MM.1S (cell line): ENCODE results near the gene IL17RD.

Experiments
- DNase-seq: peaks from one replicate; pipeline ENCODE4 v3.0.0-alpha.2; 2015
- H2AFZ ChIP-seq: fragments of 300-600 bp; sonication (generic); 2 replicates; pipeline ENCODE4 v1.6.0; 2016; ENCODE audit warnings: antibody characterized with exemption, low read length
- H3F3A ChIP-seq: fragments of 300-600 bp; sonication (generic); 2 replicates; pipeline ENCODE4 v1.6.1; 2016; ENCODE audit warnings: mild to moderate bottlenecking, antibody characterized with exemption, low read length, moderate library complexity, mixed read lengths; ENCODE audit not compliant: insufficient read depth
- H3K27ac ChIP-seq: fragments of 300-600 bp; sonication (generic); 2 replicates; pipeline ENCODE4 v1.5.1; 2016; ENCODE audit warnings: mild to moderate bottlenecking, low read length
- H3K27me3 ChIP-seq: fragments of 300-600 bp; sonication (generic); replicated peaks from 2 replicates; pipeline ENCODE4 v1.6.0; 2016; ENCODE audit warnings: low read length; ENCODE audit not compliant: insufficient read depth
- H3K36me3 ChIP-seq: fragments of 300-600 bp; sonication (generic); replicated peaks from 2 replicates; pipeline ENCODE4 v1.6.1; 2016; ENCODE audit warnings: mild to moderate bottlenecking, low read length, mixed read lengths; ENCODE audit not compliant: insufficient read depth
- H3K4me1 ChIP-seq: fragments of 300-600 bp; sonication (generic); 2 replicates; pipeline ENCODE4 v1.6.1; 2016; ENCODE audit warnings: low read length, mixed read lengths
- H3K4me2 ChIP-seq: fragments of 300-600 bp; sonication (generic); 2 replicates; pipeline ENCODE4 v1.6.0; 2016; ENCODE audit warnings: low read depth, low read length
- H3K4me3 ChIP-seq: fragments of 300-600 bp; sonication (generic); 2 replicates; pipeline ENCODE4 v1.5.1; 2016; ENCODE audit warnings: low read length, mixed read lengths
- H3K79me2 ChIP-seq: fragments of 300-600 bp; sonication (generic); 2 replicates; pipeline ENCODE4 v1.6.1; 2016; ENCODE audit warnings: mixed run types, low read length, mixed read lengths
- H3K9ac ChIP-seq: fragments of 300-600 bp; sonication (generic); 2 replicates; pipeline ENCODE4 v1.6.1; 2016; ENCODE audit warnings: low read length, mixed read lengths
- H3K9me2 ChIP-seq: fragments of 300-600 bp; sonication (generic); replicated peaks from 2 replicates; pipeline ENCODE4 v1.6.1; 2016; ENCODE audit warnings: mild to moderate bottlenecking, low read length, mixed read lengths; ENCODE audit not compliant: insufficient read depth
- H3K9me3 ChIP-seq: fragments of 300-600 bp; sonication (generic); replicated peaks from 2 replicates; pipeline ENCODE4 v1.6.1; 2016; ENCODE audit warnings: mild to moderate bottlenecking, low read length, mixed read lengths; ENCODE audit not compliant: insufficient read depth
- H4K20me1 ChIP-seq: fragments of 300-600 bp; sonication (generic); 2 replicates; pipeline ENCODE4 v1.6.1; 2016; ENCODE audit warnings: mild to moderate bottlenecking, low read length, moderate library complexity, mixed read lengths; ENCODE audit not compliant: insufficient read depth
- EZH2 ChIP-seq: fragments of 300-600 bp; sonication (generic); optimal IDR thresholded peaks from 2 replicates; pipeline ENCODE3; 2017; ENCODE audit warnings: low read depth, mild to moderate bottlenecking, antibody characterized with exemption, low read length, mixed read lengths
- EZH2phosphoT487 ChIP-seq: fragments of 300-600 bp; sonication (generic); IDR thresholded peaks from 2 replicates; pipeline ENCODE4 v1.6.1; 2018; ENCODE audit warnings: antibody characterized with exemption, low read length
- TF ChIP-seq, protein P1 (sequence below): fragments of 300-600 bp; sonication (generic); IDR thresholded peaks from 2 replicates; pipeline ENCODE4 v1.5.1; 2016; ENCODE audit warnings: antibody characterized with exemption, low read length, mixed read lengths

IL17RD gene

DNA sequence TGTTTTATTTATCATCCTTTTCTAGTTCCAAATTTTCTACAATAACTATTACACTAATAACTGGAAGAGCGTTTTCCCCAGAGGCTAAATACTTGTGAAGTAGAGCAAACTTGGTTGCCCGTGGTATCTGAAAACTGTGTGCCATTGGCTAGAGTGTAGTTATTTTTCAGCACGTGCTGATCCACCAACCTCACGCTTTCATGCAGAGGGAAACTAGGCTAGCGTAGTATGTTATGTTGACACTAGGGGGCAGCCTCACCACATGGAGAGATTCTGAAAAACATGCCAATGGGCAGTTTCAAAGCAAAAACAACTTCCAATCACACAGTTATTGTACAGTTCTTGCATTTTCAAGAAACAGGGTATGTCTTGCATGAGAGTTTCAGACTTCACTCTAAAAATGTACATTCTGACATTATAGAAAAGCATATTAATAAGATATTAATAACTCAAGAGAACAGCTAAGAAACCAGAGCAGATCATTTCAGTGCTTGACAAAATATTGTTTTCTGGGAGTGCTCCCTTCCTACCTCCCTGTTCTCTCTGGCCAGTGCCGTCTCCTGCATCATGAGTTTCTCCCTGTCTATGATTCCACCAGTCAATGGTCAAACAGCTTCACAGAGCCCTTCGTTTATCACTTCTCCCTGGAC lies 65.0 kb downstream of the IL17RD start:
- no peak overlapping the region for H3K4me3 ChIP-seq
- H2AFZ ChIP-seq: no peak overlapping the region; the same call in 1 of the 2 replicates
- no peak overlapping the region for H3K27ac ChIP-seq
- no peaks in the 10 kb centered on the region for H3K9me3 ChIP-seq
- TF ChIP-seq EZH2 (no peak), EZH2phosphoT487 (no peak)
- TF ChIP-seq, protein P1, sequence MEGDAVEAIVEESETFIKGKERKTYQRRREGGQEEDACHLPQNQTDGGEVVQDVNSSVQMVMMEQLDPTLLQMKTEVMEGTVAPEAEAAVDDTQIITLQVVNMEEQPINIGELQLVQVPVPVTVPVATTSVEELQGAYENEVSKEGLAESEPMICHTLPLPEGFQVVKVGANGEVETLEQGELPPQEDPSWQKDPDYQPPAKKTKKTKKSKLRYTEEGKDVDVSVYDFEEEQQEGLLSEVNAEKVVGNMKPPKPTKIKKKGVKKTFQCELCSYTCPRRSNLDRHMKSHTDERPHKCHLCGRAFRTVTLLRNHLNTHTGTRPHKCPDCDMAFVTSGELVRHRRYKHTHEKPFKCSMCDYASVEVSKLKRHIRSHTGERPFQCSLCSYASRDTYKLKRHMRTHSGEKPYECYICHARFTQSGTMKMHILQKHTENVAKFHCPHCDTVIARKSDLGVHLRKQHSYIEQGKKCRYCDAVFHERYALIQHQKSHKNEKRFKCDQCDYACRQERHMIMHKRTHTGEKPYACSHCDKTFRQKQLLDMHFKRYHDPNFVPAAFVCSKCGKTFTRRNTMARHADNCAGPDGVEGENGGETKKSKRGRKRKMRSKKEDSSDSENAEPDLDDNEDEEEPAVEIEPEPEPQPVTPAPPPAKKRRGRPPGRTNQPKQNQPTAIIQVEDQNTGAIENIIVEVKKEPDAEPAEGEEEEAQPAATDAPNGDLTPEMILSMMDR: peak; percentile 95
- H3K36me3 ChIP-seq: no peaks in the 10 kb centered on the region
- no peaks in the 10 kb centered on the region for H4K20me1 ChIP-seq
- H3F3A ChIP-seq: no peaks in the 10 kb centered on the region
- no peaks in the 10 kb centered on the region for H3K27me3 ChIP-seq
- 0 out of 2 replicates have a peak, but pooled peaks cover 7% of the 10 kb centered on the region for H3K4me1 ChIP-seq
- peak; percentile 81 for DNase-seq
- 0 out of 2 replicates have a peak overlapping the region, but pooled peaks have one; percentile 3 for H3K4me2 ChIP-seq
- H3K79me2 ChIP-seq: no peaks in the 10 kb centered on the region
- no peaks in the 10 kb centered on the region for H3K9me2 ChIP-seq
- no peak overlapping the region for H3K9ac ChIP-seq

GRCh38 chr3:57098418-57099310 lies 66.5 kb downstream of the IL17RD start:
- TF ChIP-seq, protein P1: no peak
- TF ChIP-seq EZH2 (no peak), EZH2phosphoT487 (no peak)
- Histone ChIP-seq H3K79me2 (no peaks in the 10 kb centered on the region), H3K9ac (no peak overlapping the region), H3F3A (no peaks in the 10 kb centered on the region), H2AFZ (no peak overlapping the region), H3K4me3 (no peak overlapping the region), H3K4me2 (no peak overlapping the region), H3K27me3 (no peaks in the 10 kb centered on the region), H3K4me1 (0 out of 2 replicates have a peak, but pooled peaks cover 6% of the 10 kb centered on the region), H3K9me2 (no peaks in the 10 kb centered on the region), H3K9me3 (no peaks in the 10 kb centered on the region), H4K20me1 (no peaks in the 10 kb centered on the region), H3K36me3 (no peaks in the 10 kb centered on the region), H3K27ac (no peak overlapping the region)
- DNase-seq: no peak

- no peaks in the 10 kb centered on the region for H3K9me3 ChIP-seq
- H4K20me1 ChIP-seq: no peaks in the 10 kb centered on the region
- no peak overlapping the region for H3K27ac ChIP-seq
- H3F3A ChIP-seq: no peaks in the 10 kb centered on the region
- H3K27me3 ChIP-seq: no peaks in the 10 kb centered on the region
- no peak overlapping the region for H3K4me3 ChIP-seq
- no peak overlapping the region for H3K4me2 ChIP-seq
- H3K79me2 ChIP-seq: no peaks in the 10 kb centered on the region
- no peaks in the 10 kb centered on the region for H3K9me2 ChIP-seq
- TF ChIP-seq EZH2phosphoT487 (no peak), EZH2 (no peak)
- TF ChIP-seq, protein P1: no peak
- H3K36me3 ChIP-seq: no peaks in the 10 kb centered on the region
- no peak for DNase-seq
- no peaks in the 10 kb centered on the region for H3K4me1 ChIP-seq
- no peak overlapping the region for H3K9ac ChIP-seq
- H2AFZ ChIP-seq: no peak overlapping the region
These were observed 67.6 kb downstream of the IL17RD start for GRCh38 chr3:57097536-57097935.
